ENCODE data around the gene TSPAN32.

TSPAN32 gene

DNA sequence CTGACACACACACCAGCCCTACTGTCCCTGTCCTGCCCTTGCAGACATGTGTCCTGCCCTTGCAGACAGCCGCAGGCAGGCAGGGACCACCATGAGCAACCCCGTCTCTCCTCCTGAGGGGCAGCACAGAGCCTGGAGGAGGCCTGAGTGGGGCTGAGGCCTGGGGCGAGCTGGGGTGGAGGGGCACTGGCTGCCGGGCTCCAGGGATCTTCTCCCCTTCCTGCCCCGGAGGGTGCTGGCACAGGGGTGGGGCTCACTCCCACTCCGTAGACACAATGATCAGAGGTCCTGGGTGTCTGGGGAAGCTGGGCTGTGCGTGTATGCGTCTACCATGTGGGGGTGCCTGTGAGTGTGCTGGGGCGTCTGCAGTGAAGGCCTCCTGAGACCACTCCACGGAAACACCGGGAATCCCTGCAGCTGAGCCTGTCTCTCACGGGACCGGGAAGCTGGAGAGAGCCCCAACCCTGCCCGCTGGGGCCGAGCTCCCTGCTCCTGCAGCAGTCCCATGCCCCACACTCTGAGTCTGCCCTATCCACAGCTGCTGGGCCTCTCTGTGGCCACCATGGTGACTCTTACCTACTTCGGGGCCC, 588 bp downstream of the TSPAN32 start:
- no peak overlapping the region for H2AFZ ChIP-seq (ENCODE audit: low read depth)
- H4K20me1 ChIP-seq (ENCODE audit: insufficient read depth), result no peaks in the 10 kb centered on the region
- H3K79me2 ChIP-seq (ENCODE audit: insufficient read depth, low read depth), result no peaks in the 10 kb centered on the region
- no peak overlapping the region for H3K4me2 ChIP-seq
- H3K36me3 ChIP-seq (ENCODE audit: insufficient read depth), result no peaks in the 10 kb centered on the region
- peaks cover 8% of the 10 kb centered on the region for H3K4me1 ChIP-seq (ENCODE audit: low read depth, poor library complexity, severe bottlenecking)
- H3K9ac ChIP-seq, result no peak overlapping the region
- TF ChIP-seq, protein P1, sequence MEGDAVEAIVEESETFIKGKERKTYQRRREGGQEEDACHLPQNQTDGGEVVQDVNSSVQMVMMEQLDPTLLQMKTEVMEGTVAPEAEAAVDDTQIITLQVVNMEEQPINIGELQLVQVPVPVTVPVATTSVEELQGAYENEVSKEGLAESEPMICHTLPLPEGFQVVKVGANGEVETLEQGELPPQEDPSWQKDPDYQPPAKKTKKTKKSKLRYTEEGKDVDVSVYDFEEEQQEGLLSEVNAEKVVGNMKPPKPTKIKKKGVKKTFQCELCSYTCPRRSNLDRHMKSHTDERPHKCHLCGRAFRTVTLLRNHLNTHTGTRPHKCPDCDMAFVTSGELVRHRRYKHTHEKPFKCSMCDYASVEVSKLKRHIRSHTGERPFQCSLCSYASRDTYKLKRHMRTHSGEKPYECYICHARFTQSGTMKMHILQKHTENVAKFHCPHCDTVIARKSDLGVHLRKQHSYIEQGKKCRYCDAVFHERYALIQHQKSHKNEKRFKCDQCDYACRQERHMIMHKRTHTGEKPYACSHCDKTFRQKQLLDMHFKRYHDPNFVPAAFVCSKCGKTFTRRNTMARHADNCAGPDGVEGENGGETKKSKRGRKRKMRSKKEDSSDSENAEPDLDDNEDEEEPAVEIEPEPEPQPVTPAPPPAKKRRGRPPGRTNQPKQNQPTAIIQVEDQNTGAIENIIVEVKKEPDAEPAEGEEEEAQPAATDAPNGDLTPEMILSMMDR (conservative IDR thresholded peaks at IDR 0.05; ENCODE audit: low read depth, low read length), result no peak
- H3K4me3 ChIP-seq (IDR thresholded peaks at IDR 0.05; ENCODE audit: insufficient read depth, low read depth, low read length), result no peak overlapping the region
- no peak overlapping the region for H3K27ac ChIP-seq
- H3K27me3 ChIP-seq (ENCODE audit: insufficient read depth, low read depth), result peaks cover 33% of the 10 kb centered on the region

DNA sequence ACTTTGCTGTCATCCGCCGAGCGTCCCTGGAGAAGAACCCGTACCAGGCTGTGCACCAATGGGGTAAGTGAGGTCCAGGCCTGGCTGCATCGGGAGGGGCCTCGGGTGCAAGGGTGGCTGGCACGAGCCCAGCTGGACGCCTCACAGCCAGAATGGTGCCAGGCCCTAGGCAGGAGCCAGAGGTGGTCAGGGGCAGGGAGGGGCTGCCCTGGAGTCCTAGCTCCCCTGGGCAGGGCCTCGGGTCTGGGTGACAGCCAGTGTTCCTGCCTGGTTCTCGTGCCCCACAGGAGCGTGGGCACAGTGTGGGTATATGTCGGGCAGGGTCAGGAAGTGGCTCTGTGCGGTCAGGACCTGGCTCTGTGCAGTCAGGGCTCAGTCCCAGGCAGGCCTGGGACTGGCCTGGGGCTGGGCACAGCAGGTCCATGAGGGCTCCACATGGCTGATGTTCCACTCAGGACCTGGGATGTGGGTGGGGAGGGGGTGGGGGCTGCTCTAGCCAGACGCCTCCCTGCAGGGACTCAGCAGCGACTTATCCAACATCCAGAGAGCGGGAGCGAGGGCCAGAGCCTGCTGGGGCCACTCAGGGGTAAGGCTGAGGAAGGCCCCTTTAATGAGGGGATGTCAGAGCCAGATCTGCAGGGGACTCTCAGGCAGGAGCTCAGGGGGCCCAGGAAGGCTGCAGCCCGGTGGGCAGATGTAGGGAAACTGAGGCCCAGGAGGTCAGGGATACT, 1.2 kb downstream of the TSPAN32 start:
- TF ChIP-seq, protein P1 (conservative IDR thresholded peaks at IDR 0.05; ENCODE audit: low read depth, low read length), result no peak
- no peak overlapping the region for H3K4me3 ChIP-seq (IDR thresholded peaks at IDR 0.05; ENCODE audit: insufficient read depth, low read depth, low read length)
- peaks cover 30% of the 10 kb centered on the region for H3K27me3 ChIP-seq (ENCODE audit: insufficient read depth, low read depth)
- no peaks in the 10 kb centered on the region for H3K79me2 ChIP-seq (ENCODE audit: insufficient read depth, low read depth)
- H3K36me3 ChIP-seq (ENCODE audit: insufficient read depth), result no peaks in the 10 kb centered on the region
- H3K27ac ChIP-seq, result no peak overlapping the region
- no peak overlapping the region for H3K4me2 ChIP-seq
- no peak overlapping the region for H2AFZ ChIP-seq (ENCODE audit: low read depth)
- H3K9ac ChIP-seq, result no peak overlapping the region
- H4K20me1 ChIP-seq (ENCODE audit: insufficient read depth), result no peaks in the 10 kb centered on the region
- peaks cover 8% of the 10 kb centered on the region for H3K4me1 ChIP-seq (ENCODE audit: low read depth, poor library complexity, severe bottlenecking)

DNA sequence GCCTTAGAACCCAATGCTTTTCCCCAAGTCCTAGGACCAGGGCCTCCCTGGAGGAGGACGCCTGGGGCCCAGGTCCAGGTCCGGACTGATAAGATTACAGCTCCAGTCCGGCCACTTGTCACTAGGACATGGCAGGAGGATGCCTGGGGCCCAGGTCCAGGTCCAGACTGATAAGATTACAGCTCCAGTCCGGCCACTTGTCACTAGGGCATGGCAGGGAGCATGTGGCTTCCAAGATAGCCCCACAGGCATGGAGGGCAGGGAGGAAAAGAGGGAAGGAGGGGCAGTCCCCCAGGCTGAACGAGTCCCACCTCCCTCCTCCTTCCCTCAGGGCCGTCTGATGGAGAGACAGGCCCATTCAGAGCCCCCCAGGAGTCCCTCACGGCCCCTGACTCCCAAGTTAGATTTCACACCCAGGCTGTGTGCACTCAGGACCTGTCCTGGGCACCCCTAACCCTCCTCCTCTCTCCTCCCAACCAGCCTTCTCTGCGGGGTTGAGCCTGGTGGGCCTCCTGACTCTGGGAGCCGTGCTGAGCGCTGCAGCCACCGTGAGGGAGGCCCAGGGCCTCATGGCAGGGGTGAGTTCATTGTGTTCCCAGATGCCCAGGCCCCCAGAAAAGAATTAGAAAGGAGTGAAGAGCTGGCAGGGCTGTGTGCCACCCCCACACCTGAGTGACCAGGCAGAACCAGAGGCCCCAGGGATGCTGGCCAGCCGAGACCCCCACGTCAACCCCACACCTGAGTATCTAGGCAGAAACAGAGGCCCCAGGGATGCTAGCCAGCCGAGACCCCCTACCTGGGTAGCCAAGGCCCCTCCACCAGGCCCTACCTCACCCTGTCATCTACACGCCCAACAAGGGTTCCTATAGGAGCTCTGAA, 2.1 kb downstream of the TSPAN32 start:
- Histone ChIP-seq H3K36me3 (ENCODE audit: insufficient read depth) (no peaks in the 10 kb centered on the region), H3K27ac (no peak overlapping the region), H3K79me2 (ENCODE audit: insufficient read depth, low read depth) (no peaks in the 10 kb centered on the region), H3K27me3 (ENCODE audit: insufficient read depth, low read depth) (peaks cover 23% of the 10 kb centered on the region), H3K4me3 (IDR thresholded peaks at IDR 0.05; ENCODE audit: insufficient read depth, low read depth, low read length) (no peak overlapping the region), H2AFZ (ENCODE audit: low read depth) (no peak overlapping the region), H4K20me1 (ENCODE audit: insufficient read depth) (no peaks in the 10 kb centered on the region), H3K9ac (no peak overlapping the region), H3K4me1 (ENCODE audit: low read depth, poor library complexity, severe bottlenecking) (peaks cover 8% of the 10 kb centered on the region), H3K4me2 (no peak overlapping the region)
- TF ChIP-seq, protein P1 (conservative IDR thresholded peaks at IDR 0.05; ENCODE audit: low read depth, low read length), result no peak

DNA sequence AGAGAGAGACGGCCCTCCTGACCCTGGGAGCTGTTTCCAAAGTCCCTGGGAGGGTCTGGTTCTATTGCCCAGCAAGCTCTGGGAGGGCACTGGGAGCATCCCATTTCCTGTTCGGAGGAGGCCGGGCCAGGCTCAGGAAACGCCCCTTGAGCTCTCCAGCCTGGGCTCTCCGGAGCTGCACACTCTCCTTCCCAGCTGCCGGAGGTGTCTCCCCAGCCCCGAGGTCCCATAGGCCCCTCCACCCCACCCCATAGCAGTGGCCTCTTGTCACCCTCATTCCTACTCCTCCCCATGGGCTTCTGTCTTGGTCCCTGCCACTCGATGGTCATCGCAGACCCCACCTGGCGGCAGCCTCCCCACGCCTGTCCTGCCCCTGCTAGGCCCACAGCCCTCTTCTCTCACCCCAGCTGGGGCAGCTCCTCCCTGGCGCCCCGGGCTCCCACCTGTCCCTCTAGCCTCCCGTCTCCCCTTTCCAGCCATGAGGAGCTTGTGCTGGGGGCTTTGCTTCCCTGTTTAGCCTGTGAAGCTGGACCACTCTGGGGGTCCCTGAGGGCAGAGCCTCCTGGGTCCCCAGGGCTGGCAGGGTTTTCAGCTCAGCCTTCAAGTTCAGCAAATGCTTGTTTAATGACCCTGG, 2.8 kb downstream of the TSPAN32 start:
- TF ChIP-seq, protein P1 (conservative IDR thresholded peaks at IDR 0.05; ENCODE audit: low read depth, low read length), result no peak

More for the DNA sequence above, 2.8 kb downstream of the TSPAN32 start:
- Histone ChIP-seq H3K4me2 (no peak overlapping the region), H2AFZ (ENCODE audit: low read depth) (no peak overlapping the region), H3K36me3 (ENCODE audit: insufficient read depth) (no peaks in the 10 kb centered on the region), H3K27me3 (ENCODE audit: insufficient read depth, low read depth) (peaks cover 23% of the 10 kb centered on the region), H3K4me3 (IDR thresholded peaks at IDR 0.05; ENCODE audit: insufficient read depth, low read depth, low read length) (no peak overlapping the region), H3K27ac (no peak overlapping the region), H3K79me2 (ENCODE audit: insufficient read depth, low read depth) (no peaks in the 10 kb centered on the region), H4K20me1 (ENCODE audit: insufficient read depth) (no peaks in the 10 kb centered on the region), H3K4me1 (ENCODE audit: low read depth, poor library complexity, severe bottlenecking) (peaks cover 8% of the 10 kb centered on the region), H3K9ac (no peak overlapping the region)

Measured in KMS-11 (cell line).